ENCODE data around the gene NR3C1.

GRCh38 chr5:143349177-143349576 lies 54.3 kb downstream of the NR3C1 start:
- TF ChIP-seq, protein P1, sequence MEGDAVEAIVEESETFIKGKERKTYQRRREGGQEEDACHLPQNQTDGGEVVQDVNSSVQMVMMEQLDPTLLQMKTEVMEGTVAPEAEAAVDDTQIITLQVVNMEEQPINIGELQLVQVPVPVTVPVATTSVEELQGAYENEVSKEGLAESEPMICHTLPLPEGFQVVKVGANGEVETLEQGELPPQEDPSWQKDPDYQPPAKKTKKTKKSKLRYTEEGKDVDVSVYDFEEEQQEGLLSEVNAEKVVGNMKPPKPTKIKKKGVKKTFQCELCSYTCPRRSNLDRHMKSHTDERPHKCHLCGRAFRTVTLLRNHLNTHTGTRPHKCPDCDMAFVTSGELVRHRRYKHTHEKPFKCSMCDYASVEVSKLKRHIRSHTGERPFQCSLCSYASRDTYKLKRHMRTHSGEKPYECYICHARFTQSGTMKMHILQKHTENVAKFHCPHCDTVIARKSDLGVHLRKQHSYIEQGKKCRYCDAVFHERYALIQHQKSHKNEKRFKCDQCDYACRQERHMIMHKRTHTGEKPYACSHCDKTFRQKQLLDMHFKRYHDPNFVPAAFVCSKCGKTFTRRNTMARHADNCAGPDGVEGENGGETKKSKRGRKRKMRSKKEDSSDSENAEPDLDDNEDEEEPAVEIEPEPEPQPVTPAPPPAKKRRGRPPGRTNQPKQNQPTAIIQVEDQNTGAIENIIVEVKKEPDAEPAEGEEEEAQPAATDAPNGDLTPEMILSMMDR (IDR thresholded peaks at IDR 0.05 in 4 of 5, conservative IDR thresholded peaks at IDR 0.05 in 1 of 5) = no peak
- TF ChIP-seq POLR2A (IDR thresholded peaks at IDR 0.05) = no peak

Data from gastrocnemius medialis (tissue), 4 donors.